ENCODE measurements around the gene RCAN3.
"Not testable (repeated sequence)": the region's sequence is repeated elsewhere in the genome, so short reads cannot be mapped to it uniquely, and the experiment has no call there.

The RCAN3 gene

DNA sequence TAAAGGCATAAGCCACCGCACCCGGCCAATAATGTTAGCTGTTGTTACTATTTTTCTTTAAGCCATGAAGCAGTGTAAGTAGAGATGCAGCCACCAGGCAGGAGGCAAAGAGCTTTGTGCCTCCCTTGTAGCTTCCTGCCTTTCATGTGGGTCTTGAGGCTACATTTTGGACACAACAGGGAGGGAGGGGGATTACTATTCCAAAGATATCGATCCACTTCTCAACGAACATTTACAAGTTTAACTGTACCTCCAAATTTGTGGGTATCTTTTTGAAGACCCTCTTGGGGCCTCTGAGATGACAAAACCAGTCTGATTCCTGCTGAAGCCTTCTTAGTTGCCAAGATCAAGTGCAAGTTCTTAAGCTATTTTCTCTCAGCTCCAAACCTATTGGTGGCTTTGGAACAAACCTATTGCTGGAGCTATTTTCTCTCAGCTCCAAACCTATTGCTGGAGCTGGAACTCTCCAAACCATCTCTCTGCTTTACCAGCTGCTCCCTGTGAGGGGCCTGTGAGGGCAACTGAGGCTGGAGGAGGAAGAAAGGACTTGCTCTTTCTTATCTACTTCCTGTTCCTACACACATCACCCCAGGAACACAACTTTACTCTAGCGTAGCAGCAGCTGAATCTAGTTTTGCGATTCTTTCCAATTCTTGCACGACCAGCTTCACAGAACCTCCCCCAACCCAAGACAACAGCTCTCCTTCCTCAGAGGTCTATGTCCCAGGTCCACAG, 16.1 kb upstream of the RCAN3 start:
- no peak for DNase-seq

DNA sequence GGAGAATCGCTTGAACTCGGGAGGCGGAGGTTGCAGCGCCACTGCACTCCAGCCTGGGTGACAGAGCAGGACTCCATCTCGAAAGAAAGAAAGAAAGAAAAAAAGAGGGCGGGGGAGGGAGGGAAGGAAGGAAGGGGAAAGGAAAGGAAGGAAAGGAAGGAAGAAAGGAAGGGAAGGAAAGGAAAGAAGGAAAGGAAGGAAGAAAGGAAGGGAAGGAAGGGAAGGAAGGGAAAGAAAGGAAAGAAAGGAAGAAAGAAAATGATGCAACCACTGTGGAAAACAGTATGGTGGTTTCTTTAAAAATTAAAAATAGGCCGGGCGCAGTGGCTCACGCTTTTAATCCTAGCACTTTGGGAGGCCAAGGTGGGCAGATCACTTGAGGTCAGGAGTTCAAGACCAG, 15.2 kb upstream of the RCAN3 start:
- no peak for DNase-seq

DNA sequence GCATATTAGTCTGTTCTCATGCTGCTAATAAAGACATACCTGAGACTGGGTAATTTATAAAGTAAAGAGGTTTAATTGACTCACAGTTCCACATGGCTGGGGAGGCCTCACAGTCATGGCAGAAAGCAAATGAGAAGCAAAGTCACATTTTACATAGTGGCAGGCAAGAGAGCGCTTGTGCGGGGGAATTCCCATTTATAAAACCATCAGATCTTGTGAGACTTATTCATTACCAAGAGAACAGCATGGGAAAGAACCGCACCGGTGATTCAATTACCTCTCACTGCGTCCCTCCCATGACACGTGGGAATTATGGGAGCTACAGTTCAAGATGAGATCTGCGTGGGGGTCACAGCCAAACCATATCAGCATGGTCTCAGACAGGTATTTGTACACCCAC, 14.5 kb upstream of the RCAN3 start:
- not testable (repeated sequence) for DNase-seq

DNA sequence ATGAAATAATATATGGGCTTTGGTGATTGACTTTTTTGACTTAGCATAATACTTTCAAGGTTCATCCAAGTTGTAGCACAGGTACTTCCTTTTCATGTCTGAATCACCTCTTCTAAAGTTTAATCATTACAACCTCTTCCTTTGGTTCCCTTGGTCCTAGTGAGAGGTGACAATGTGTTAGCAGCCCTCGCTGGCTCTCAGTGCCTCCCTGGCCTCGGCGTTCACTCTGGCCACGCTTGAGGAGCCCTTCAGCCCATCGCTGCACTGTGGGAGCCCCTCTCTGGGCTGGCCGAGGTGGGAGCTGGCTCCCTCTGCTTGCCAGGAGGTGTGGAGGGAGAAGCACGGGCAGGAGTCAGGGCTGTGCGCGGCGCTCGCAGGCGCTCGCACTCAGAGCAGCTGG, 13.0 kb upstream of the RCAN3 start:
- DNase-seq: no peak

DNA sequence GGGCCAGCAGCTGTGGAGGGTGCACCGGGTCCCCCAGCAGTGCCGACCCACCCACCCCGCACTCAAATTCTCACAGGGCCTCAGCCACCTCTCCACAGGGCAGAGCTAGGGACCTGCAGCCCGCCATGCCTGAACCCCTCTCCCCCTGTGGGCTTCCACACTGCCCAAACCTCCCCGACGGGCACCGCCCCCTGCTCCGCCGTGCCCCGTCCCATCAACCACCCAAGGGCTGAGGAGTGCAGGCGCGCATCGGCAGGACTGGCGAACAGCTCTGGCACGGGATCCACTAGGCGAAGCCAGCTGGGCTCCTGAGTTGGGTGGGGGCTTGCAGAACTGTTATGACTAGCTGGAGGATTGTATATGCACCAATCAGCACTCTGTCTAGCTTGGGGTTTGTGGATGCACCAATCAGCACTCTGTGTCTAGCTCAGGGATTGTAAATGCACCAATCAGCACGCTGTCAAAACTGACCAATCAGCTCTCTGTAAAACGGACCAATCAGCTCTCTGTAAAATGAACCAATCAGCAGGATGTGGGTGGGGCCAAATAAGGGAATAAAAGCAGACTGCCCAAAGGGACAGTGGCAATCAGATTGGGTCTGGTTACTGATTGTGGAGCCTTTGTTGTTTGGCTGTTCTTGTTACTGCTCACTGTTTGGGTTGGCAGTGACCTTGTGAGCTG, 12.4 kb upstream of the RCAN3 start:
- no peak for DNase-seq

DNA sequence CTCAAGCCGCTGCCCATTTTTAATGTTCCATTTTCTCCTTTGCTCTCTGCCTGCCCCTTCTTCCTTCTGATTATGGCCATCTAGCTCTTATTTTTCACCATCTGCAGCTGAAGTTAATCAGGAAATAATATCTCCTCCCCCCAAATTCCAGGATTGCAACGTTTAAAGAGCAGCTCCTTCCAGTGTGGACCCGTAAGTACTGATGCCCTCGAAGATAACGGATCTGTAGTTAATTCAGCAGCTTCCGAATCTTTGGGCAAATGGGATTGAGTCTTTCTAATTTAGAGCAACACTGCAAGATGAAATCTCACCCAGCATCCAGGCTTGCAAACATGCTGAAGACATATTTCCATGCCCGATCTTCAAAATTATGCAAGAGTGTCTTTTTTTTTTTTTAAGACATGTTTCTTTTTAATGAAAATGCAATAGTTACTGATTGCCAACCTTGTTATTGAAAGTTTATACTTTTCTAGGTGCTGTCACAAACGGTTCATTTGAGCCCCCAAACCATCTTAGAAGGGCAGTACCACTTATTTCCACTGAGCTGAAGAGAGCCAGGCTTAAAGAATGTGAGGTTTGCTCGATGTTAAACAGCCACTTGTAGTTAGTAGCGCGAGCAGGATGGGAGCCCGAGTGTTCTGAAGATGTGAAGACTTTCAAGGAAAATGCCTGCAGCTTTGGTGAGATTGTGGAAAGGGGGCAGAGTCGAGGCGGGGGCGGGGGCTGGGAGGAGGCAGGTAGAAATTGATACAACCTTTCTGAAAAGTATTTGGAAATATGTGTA, 10.9 kb upstream of the RCAN3 start:
- DNase-seq: no peak

DNA sequence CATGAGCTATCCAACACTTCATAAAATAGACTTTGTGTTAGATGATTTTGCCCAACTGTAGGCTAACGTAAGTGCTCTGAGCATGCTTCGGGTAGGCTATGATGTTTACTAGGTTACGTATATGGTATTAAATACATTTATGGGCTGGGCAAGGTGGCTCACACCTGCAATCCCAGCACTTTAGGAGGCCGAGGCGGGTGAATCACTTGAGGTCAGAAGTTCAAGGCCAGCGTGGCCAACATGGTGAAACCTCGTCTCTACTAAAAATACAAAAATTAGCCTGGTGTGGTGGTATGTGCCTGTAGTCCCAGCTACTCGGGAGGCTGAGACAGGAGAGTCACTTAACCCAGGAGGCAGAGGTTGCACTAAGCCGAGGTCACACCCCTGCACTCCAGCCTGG, 9.7 kb upstream of the RCAN3 start:
- DNase-seq: not testable (repeated sequence)

DNA sequence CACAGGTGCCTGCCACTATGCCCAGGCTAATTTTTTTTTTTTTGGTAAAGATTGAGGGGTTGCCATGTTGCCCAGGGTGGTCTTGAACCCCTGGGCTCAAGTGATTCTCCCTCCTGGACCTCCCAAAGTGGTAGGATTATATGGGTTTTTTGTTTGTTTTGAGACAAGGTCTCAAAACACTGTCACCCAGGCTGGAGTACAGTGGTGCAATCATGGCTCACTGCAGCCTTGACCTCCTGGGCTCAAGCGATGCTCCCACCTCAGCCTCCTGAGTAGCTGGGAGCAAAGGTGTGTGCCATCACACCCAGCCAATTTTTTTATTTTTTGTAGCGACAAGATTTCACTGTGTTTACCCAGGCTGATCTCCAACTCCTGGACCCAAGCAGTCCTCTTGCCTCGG, 8.9 kb upstream of the RCAN3 start:
- DNase-seq: no peak

DNA sequence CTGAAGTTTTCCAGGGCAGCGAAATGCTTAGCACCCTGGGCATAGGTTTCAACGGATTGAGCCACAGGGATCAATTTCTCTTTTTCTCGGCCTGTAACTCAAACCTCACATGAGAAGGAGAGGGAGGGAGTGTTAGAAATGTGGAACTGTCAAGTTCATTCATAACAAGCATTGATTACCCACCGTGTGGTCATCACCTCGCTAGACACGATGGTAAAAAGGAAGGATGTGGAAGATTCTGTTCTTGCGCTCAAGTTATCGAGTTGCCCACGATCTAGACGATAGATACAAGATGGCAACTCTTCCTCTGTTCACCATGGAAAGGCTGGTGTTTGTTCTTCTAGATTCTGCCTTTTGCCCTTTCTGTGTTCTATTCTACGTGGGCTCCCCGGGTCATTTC, 4.0 kb upstream of the RCAN3 start:
- no peak for DNase-seq

DNA sequence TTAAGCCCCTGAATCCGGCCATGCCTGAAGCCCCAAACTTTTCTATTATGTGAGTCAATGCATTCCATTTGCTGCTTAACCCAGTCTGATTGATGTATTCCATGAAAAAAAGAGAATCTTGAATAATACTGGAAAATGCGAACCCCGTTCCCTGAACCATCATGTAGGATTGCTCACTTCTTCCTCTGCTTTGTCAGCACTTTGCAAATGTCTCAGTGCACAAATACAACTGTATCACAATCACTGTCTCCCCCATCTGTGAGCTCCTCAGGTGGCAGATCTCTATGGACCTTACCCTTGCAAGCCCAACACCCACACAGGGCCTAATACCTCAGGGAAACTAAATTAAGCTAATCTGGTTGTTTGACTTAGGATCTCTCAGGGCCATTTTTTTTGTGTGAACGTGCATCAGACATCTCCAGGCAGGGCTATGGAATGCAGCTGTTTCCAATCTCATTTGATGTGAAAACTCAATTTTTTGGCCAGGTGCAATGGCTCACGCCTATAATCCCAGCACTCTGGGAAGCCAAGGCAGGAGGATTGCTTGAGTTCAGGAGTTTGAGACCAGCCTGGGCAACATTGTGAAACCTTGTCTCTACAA, 2.1 kb upstream of the RCAN3 start:
- DNase-seq: no peak

DNA sequence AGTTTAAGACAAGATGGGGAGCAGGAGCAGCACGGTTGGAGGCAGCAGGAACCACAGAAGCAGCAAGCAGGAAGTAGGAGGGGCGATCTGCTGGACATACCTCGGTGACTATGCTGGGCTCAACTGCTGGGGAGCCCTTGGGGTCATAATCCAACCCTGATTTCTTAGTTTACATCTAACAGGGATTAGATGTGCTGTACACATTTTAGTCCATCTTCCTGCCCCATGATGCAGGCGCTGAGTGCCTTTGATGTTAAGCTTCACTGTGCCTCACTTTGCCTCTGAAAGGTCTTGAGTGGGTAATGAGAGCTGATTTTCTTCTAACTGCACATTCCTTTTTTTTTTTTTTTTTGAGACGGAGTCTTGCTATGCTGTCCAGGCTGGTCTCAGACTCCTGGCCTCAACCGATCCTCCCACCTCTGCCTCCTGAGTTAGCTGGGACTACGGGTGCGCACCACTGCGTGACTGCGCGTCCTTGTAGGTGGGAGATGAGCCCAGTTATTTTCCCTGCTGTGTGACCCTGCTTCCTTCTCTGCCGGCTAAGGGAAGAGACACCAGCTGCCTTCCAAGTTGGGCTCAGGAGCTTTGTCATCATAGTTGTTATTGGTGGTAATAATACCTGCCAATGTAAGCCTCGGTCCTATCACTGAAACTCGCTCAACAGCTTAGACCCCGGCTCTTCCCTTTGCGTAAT, 1.1 kb upstream of the RCAN3 start:
- DNase-seq: no peak

DNA sequence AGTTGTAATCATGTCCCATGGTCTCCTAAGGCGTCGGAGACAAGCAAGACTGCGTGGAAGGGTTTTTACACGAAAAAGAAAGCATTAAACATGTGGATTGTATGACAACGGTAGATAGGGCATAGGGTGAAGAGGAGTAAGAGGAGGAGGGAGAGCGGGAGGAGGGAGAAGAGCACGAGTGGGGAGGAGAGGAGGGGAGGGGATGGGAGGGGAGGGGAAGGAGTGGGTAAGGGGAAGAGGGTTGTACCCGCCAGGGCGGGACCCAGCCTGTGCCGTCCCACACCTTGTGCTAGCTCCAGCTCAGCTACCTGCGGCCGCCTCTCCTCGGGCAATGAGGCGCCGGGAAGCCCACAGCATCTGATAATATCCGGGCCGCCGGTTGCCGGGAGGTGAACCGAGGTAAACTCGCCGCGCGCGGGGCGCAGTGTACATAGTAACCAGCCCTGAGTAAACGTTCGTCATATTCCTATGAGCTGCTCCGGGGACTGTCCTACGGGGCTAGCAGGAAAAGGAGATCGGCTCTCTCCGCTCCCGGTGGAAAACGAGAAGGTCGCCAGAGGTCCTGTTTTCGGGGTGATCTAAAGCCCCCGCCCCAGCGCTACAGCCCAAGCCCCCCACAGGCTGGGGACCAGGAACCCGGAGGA, 449 bp upstream of the RCAN3 start:
- DNase-seq: no peak

DNA sequence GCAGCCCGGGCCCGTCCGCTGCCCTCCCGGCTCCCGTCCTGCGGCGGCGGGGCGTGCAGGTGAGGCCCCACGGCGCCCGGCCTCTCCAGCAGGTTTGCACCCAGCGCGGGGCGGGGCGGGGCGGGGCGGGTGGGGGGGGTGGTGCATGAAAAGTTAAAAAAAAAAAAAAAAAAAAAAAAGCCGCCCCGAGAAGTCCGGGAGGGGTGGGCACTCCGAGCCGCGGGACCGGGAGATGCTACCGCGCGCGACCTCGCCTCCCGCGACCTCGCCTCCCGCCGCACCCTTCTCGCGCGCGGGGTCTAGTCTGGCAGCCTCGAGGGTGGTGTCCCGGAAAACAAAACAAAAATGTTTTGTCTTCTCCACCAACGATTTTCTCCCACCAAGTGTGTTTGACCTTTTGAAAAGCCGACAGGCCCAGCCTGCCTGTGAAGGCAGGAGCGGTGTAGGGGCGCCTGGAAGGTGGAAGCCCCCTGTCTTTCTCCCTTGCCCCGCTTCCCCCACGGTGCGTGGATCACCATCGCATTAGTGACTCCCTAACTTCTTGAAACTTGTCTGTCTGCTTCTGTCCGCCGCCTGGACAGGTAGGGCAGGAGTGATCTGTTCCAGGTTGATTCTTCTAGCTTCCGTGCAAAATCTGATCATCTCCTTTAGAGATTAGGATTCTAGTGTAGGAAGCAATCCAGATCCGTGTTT, 569 bp downstream of the RCAN3 start:
- DNase-seq: no peak

DNA sequence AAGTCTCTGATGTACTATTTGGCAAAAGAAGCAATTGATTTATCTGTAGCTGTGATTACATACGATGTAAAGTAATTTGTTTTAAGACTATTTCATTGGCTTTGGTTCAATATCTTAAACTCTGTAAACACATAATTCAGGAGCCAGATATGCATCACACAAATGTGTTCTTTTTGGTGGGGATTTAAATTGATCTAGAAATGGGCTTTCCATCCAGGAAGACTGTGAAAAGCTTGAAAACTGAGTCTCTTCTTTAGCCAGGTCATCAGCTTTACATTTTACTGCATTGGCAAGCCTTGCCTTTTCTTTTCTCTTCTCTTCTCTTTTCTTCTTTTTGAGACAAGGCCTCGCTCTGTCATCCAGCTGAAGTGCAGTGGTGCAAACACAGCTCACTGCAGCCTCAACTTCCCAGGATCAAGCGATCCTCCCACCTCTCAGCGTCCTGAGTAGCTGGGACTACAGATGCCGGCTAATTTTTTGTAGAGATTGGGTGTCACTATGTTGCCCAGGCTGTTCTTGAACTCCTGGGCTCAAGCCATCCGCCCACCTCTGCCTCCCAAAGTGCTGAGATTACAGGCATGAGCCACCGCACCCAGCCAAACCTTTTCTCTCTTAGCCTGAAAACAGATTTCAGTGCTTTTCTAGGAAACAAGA, 1.4 kb downstream of the RCAN3 start:
- no peak for DNase-seq

DNA sequence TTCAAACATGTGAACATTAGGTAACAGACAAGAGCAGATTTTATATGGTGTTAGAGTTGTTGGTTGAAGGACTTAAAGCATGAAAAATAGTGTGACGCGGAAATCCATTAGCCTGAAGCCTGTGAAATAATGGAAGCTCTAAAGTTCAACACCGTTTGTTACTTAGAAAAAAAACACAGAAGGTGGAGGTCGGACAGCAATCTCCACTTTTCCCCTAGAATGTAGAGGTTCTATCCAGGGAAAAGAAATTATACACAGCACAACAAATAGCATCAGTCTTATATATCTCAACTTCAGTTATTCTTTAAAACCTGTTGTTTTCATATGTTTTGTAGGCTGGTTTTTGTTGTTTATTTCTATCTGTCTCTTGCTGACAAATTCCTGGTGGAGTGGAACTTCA, 1.9 kb downstream of the RCAN3 start:
- DNase-seq: no peak

DNA sequence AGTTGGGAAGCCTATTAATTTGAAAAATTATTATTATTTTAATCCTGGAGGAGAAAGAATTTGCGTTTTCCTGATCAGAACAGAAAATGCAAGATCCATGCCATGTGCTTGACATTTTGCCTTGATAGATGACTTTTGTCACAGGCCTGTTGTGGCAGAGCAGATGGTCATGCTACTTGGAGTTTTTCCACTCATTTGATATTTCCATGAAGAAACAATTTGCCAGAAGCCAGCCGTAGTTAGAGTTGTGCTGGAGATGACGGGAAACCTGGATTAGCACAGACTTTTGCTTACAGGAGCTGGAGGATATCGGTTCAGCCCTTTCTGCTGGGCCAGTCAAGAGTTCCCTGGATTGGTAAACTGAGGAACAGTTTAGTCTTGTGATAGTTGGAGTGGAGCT, 3.2 kb downstream of the RCAN3 start:
- DNase-seq: no peak

DNA sequence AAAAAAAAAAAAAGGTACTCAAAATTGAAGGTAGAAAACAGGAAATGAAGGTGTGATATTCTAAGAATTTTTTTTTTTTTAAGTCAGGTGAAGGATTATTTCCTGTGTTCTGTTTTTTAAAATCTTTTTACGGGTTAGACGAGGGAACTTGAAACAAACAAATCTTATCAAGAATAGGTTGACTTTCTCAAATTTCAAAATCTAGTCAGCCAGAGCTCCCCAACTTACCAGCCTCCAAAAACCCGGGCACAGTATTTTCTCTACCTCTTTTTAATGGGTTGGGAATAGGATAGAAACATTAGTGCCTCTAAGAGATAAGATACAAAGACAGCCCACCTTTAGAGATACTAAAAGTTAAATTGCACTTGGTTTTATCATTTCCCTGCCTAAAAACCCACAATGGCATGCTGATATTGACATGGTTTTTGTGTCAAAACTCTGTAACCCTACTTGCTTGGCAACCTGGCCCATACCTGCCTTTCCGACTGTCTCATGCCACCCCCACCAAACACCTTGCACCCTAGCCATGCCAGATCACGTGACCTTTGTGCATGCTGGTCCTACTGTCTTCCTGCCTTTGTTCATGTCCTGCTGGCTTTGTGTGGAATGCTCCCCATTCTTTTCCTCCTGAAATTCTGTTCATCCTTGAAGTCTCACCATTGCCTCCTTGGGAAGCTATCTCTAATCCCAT, 4.2 kb downstream of the RCAN3 start:
- no peak for DNase-seq

DNA sequence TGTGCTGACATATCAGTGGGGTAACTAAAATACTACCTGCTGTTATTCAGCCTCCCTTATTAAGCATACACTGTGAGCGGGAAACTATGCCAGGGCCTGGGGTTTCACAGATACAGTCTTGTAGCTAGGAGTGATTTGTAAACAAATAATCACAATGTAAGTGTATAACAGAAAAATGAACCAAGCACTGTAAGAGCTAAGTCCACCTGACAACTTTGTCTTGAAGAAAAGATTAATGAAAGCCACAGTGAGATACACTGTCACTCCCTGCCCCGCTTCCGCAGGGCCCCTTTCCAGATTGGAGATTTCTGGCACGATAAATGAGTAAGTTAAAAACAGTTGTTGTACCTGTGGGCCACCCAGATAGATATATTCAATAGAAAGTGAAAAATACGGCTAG, 4.8 kb downstream of the RCAN3 start:
- DNase-seq: no peak

DNA sequence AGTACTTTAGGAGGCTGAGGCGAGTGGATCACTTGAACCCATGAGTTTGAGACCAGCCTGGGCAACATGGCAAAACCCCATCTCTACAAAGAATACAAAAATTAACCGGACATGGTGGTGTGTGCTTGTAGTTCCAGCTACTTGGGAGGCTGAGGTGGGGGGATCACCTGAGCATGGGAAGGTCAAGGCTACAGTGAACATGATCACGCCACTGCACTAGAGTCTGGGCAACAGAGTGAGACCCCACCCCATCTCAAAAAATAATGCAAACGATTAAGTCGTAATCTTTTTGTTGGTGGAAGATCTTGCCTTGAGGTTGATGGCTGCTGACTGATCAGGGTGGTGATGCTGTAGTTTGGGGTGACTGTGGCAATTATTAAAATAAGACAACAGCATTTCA, 6.3 kb downstream of the RCAN3 start:
- DNase-seq: no peak

DNA sequence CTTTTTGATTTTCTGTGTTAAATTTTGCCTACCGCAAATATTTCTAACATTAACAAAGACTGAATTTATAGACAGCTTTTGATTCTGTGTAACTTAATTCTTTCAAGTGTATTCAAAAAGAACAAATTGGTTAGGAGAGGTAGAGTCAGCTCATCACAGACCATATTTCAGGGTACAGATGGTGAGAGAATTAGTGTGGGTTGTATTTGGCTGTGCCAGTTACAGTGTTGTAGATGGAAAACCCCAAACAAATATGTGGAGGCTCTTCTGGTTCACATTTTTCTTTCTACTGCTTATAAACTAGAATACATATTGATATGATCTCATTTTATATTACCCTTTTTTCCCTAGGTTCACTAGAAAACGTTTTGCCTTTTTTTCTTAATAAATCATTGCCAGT, 11.1 kb downstream of the RCAN3 start:
- DNase-seq: no peak

DNA sequence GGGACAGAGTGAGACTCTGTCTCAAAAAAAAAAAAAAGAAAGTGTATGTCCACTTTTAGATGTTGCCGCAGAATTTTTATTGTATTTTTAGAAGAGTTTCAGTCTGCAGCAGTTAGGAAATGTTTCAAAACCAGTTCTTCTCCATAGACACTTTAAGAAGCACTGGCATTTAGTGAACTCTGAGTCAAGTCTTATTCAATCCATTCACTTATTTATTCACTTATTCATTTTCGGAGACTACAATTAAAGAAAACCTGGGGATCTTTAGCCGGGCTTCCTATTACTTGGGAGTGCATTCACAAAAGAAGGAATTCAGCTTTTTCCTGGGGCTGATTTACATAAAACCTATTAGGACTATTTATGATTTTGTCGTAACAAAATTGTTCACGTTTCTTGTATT, 12.3 kb downstream of the RCAN3 start:
- no peak for DNase-seq

All from NCI-H446 treated with DMSO at 0.1 percent for 48 hours (cell line).